Smooth muscle cell (in vitro differentiated cells): ENCODE data around the gene CHST9. TPM values are rescaled to one million over a fixed set of nuclear protein-coding genes. Genes with fewer than 3 reads are reported as not detected.

Source experiments
- DNase-seq: peaks from one replicate; lab custom pipeline; 2025; ENCODE audit not compliant: unreplicated experiment; lab: John Stamatoyannopoulos, UW
- H2AFZ ChIP-seq: fragments of 200-600 bp; sonication (generic); 2 replicates; pipeline ENCODE4 v1.6.0; 2016; ENCODE audit warnings: antibody characterized with exemption, low read depth, mild to moderate bottlenecking
- H3F3A ChIP-seq: fragments of 200-600 bp; sonication (generic); 2 replicates; pipeline ENCODE4 v1.6.0; 2017; ENCODE audit warnings: antibody characterized with exemption, low read depth
- H3K27ac ChIP-seq: fragments of 200-600 bp; sonication (generic); 2 replicates; pipeline ENCODE4 v1.5.1; 2016; ENCODE audit warnings: low read depth, mild to moderate bottlenecking
- H3K27me3 ChIP-seq: fragments of 200-600 bp; sonication (generic); 2 replicates; pipeline ENCODE4 v1.6.1; 2016; ENCODE audit warnings: low read depth, mild to moderate bottlenecking
- H3K36me3 ChIP-seq: fragments of 200-600 bp; sonication (generic); 2 replicates; pipeline ENCODE4 v1.5.1; 2016; ENCODE audit warnings: low read depth
- H3K4me1 ChIP-seq: fragments of 200-600 bp; sonication (generic); 2 replicates; pipeline ENCODE4 v1.5.1; 2016; ENCODE audit warnings: low read depth
- H3K4me2 ChIP-seq: fragments of 200-600 bp; sonication (generic); 2 replicates; pipeline ENCODE4 v1.6.0; 2016; ENCODE audit warnings: mild to moderate bottlenecking
- H3K4me3 ChIP-seq: fragments of 200-600 bp; sonication (generic); 2 replicates; pipeline ENCODE4 v1.5.1; 2016; ENCODE audit warnings: mild to moderate bottlenecking
- H3K79me2 ChIP-seq: fragments of 200-600 bp; sonication (generic); 2 replicates; pipeline ENCODE4 v1.6.0; 2016; ENCODE audit warnings: low read depth, mild to moderate bottlenecking
- H3K9ac ChIP-seq: fragments of 200-600 bp; sonication (generic); 2 replicates; pipeline ENCODE4 v1.6.0; 2016; ENCODE audit warnings: low read depth
- H3K9me3 ChIP-seq: fragments of 200-600 bp; sonication (generic); replicated peaks from 2 replicates; pipeline ENCODE4 v1.5.1; 2016; ENCODE audit warnings: low read depth
- H4K20me1 ChIP-seq: fragments of 200-600 bp; sonication (generic); 2 replicates; pipeline ENCODE4 v1.6.0; 2016; ENCODE audit warnings: low read depth
- WGBS: methylation state at CpG from one replicate; pipeline ENCODE4 v1.1.7; 2016; ENCODE audit warnings: low lambda C conversion rate; 5-methylcytosine and 5-hydroxymethylcytosine counted together
- polyA plus RNA-seq: library from polyadenylated mRNA; unstranded; fragments of >200 nt; fragmentation: Nextera tagmentation; extraction: Ambion mirVana; gene quantifications from 2 replicates; pipeline ENCODE4 v1.2.1, GENCODE V29; 2016
- total RNA-seq: library from RNA; depleted of rRNA; stranded (reverse); fragments of >200 nt; gene quantifications from 2 replicates; pipeline ENCODE4 v1.2.3, GENCODE V29; 2014
- TF ChIP-seq, protein P1 (sequence below): fragments of 200-600 bp; sonication (generic); IDR thresholded peaks from 2 replicates; pipeline ENCODE4 v1.5.1; 2017; ENCODE audit warnings: borderline replicate concordance, mild to moderate bottlenecking, antibody characterized with exemption; ENCODE audit not compliant: insufficient read depth, poor library complexity, severe bottlenecking

The CHST9 gene
- total and polyA plus RNA-seq, 2 experiments from 2014 or later: not detected

DNA sequence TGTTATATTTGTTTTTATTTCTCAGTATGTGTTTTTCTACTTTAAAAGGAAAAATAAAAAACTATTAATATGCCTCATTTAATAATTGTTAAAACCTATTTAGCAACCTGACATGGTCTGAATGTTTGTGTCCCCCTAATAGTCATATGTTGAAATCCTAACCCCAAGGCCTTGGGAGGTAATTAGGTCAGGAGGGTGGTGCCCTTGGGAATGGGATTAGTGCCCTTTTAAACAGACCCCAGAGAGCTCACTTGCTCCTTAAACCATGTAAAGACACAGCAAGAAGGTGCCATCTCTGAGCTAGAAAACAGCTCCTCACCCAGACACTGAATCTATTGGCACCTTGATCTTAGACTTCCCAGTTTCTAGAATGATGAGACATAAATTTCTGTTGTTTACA, 71.8 kb downstream of the CHST9 start:
- H4K20me1 ChIP-seq: no peaks in the 10 kb centered on the region
- no peaks in the 10 kb centered on the region for H3K9me3 ChIP-seq
- H3K4me2 ChIP-seq: no peak overlapping the region
- no peak for DNase-seq
- H3K27me3 ChIP-seq: no peaks in the 10 kb centered on the region
- H3K27ac ChIP-seq: no peak overlapping the region
- TF ChIP-seq, protein P1, sequence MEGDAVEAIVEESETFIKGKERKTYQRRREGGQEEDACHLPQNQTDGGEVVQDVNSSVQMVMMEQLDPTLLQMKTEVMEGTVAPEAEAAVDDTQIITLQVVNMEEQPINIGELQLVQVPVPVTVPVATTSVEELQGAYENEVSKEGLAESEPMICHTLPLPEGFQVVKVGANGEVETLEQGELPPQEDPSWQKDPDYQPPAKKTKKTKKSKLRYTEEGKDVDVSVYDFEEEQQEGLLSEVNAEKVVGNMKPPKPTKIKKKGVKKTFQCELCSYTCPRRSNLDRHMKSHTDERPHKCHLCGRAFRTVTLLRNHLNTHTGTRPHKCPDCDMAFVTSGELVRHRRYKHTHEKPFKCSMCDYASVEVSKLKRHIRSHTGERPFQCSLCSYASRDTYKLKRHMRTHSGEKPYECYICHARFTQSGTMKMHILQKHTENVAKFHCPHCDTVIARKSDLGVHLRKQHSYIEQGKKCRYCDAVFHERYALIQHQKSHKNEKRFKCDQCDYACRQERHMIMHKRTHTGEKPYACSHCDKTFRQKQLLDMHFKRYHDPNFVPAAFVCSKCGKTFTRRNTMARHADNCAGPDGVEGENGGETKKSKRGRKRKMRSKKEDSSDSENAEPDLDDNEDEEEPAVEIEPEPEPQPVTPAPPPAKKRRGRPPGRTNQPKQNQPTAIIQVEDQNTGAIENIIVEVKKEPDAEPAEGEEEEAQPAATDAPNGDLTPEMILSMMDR: no peak
- H3K36me3 ChIP-seq: no peaks in the 10 kb centered on the region
- no peak overlapping the region for H3K4me3 ChIP-seq
- H3K9ac ChIP-seq: no peak overlapping the region
- H2AFZ ChIP-seq: no peak overlapping the region
- H3K4me1 ChIP-seq: no peaks in the 10 kb centered on the region
- no peaks in the 10 kb centered on the region for H3F3A ChIP-seq
- H3K79me2 ChIP-seq: no peaks in the 10 kb centered on the region

DNA sequence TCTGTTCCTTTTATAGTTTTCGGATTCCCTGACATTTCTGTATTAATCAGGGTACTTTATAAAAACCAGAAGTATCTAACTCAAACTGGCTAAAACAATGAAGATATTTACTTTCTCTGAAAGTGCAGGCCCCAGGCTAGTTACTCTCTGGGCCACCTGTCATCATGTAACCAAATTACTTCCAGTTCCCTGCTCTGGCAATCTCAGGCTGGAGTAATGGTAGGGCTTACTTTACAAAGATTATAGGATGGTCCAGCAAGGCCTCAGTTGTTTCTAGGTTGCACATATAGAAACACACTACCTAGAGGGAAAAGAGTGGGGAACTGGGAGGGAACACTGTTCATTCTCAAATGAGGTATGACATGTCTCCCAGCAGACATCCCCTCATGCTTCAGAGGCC, 74.8 kb downstream of the CHST9 start:
- no peak overlapping the region for H3K4me2 ChIP-seq
- TF ChIP-seq, protein P1: no peak
- H3K27ac ChIP-seq: no peak overlapping the region
- no peaks in the 10 kb centered on the region for H3K36me3 ChIP-seq
- no peak overlapping the region for H3K9ac ChIP-seq
- H3K9me3 ChIP-seq: no peaks in the 10 kb centered on the region
- H3K4me3 ChIP-seq: no peak overlapping the region
- no peaks in the 10 kb centered on the region for H3F3A ChIP-seq
- 100% methylated on average over 1 of the region's 1 CpG for WGBS
- no peaks in the 10 kb centered on the region for H3K27me3 ChIP-seq
- H4K20me1 ChIP-seq: no peaks in the 10 kb centered on the region
- no peaks in the 10 kb centered on the region for H3K79me2 ChIP-seq
- H2AFZ ChIP-seq: no peak overlapping the region
- no peaks in the 10 kb centered on the region for H3K4me1 ChIP-seq
- DNase-seq: no peak

DNA sequence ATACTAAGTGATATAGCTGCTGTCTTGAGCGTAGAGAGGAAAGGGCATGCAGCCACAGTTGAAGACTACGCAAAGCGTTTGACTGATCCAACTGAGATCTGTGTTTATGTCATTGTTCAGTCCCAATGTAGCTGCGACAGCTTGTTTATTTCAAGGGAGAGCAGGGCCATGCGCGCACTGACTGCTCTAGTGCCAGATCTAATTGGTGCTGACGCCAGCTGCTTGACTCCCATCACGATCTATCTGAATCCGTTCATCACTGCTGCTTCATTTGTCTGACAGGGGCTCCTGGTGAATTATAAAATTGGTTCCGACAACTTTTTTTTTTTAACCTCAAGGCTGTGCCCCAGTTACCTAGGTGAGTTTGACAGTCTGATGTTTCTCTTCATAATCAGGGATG, 75.7 kb downstream of the CHST9 start:
- DNase-seq: no peak
- H3K4me2 ChIP-seq: no peak overlapping the region
- H2AFZ ChIP-seq: no peak overlapping the region
- no peaks in the 10 kb centered on the region for H4K20me1 ChIP-seq
- H3F3A ChIP-seq: no peaks in the 10 kb centered on the region
- H3K27me3 ChIP-seq: no peaks in the 10 kb centered on the region
- no peak overlapping the region for H3K4me3 ChIP-seq
- TF ChIP-seq, protein P1: no peak
- H3K27ac ChIP-seq: no peak overlapping the region
- H3K9ac ChIP-seq: no peak overlapping the region
- H3K79me2 ChIP-seq: no peaks in the 10 kb centered on the region
- 93% methylated on average over 10 of the region's 10 CpGs for WGBS
- H3K36me3 ChIP-seq: no peaks in the 10 kb centered on the region
- H3K9me3 ChIP-seq: no peaks in the 10 kb centered on the region
- no peaks in the 10 kb centered on the region for H3K4me1 ChIP-seq

DNA sequence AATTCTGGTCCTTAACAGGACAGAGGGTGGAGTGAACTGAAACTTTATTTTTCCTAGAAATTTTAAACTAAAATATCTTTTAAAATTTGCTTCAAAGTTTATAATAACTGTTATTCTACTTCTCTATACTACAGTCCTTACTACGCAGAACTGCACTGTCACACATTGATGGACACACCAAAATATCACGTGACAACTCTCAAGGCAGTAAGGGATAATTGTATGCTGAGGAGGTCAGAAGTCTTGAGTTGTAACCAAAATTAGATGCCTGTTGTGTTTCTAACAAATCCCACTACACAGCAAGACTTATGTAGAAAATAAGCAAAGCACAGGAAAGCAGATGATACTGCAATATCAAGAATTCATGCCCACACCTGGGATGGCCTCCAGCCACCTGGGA, 76.3 kb downstream of the CHST9 start:
- DNase-seq: no peak
- H3K27me3 ChIP-seq: no peaks in the 10 kb centered on the region
- TF ChIP-seq, protein P1: no peak
- H3K9ac ChIP-seq: no peak overlapping the region
- H3K27ac ChIP-seq: no peak overlapping the region
- WGBS: 97% methylated on average over 2 of the region's 2 CpGs
- H3K4me3 ChIP-seq: no peak overlapping the region
- no peaks in the 10 kb centered on the region for H4K20me1 ChIP-seq
- H2AFZ ChIP-seq: no peak overlapping the region
- no peaks in the 10 kb centered on the region for H3F3A ChIP-seq
- no peaks in the 10 kb centered on the region for H3K9me3 ChIP-seq
- H3K4me2 ChIP-seq: no peak overlapping the region
- H3K79me2 ChIP-seq: no peaks in the 10 kb centered on the region
- no peaks in the 10 kb centered on the region for H3K36me3 ChIP-seq
- no peaks in the 10 kb centered on the region for H3K4me1 ChIP-seq
